ENCODE results near the gene WDR54. TPM values are rescaled to one million over a fixed set of nuclear protein-coding genes. Genes with fewer than 3 reads are reported as not detected.
A peak's percentile ranks its signal among the peaks of the same experiment; 100 is the strongest.

The WDR54 gene
- total RNA-seq, 1 experiment from 2014 or later: 41.0 TPM

- ChIA-PET CTCF (no interaction called here), POLR2A (ENCODE audit: unreplicated experiment) (no interaction called here)
- no peak overlapping the region for H3K27ac ChIP-seq (ENCODE audit: low read length)
- no peaks in the 10 kb centered on the region for H3K9me3 ChIP-seq (ENCODE audit: low read length)
- no peak for ATAC-seq
- no peaks in the 10 kb centered on the region for H3K4me1 ChIP-seq (ENCODE audit: insufficient read depth, low read length)
- no peak for DNase-seq
- H3K4me2 ChIP-seq (ENCODE audit: low read length): no peak overlapping the region
- no TSS peak for BruUV-seq (replicated peaks)
- intact Hi-C loops (cut with micrococcal nuclease): no loop called here
- H3F3A ChIP-seq (ENCODE audit: low read length, unreplicated experiment): no peaks in the 10 kb centered on the region
- TF ChIP-seq EZH2 (IDR thresholded peaks at IDR 0.05; ENCODE audit: low read length, unreplicated experiment) (no peak), CTCF (conservative IDR thresholded peaks at IDR 0.05; ENCODE audit: low read depth, low read length) (no peak), EZH2phosphoT487 (IDR thresholded peaks at IDR 0.05; ENCODE audit: borderline replicate concordance, low read length) (no peak)
- no peak overlapping the region for H3K9ac ChIP-seq (ENCODE audit: low read length)
- H3K9me2 ChIP-seq (replicated peaks; ENCODE audit: low read length): no peaks in the 10 kb centered on the region
- H4K20me1 ChIP-seq (ENCODE audit: low read length): no peaks in the 10 kb centered on the region
- no peaks in the 10 kb centered on the region for H3K27me3 ChIP-seq (ENCODE audit: low read length)
- H3K4me3 ChIP-seq (ENCODE audit: low read length): no peak overlapping the region
- no peaks in the 10 kb centered on the region for H3K36me3 ChIP-seq (ENCODE audit: low read depth, low read length)
- no peaks in the 10 kb centered on the region for H3K79me2 ChIP-seq (ENCODE audit: low read length)
- H2AFZ ChIP-seq (ENCODE audit: low read length): no peak overlapping the region
Measured at GRCh38 chr2:74414881-74415761, 6.4 kb upstream of the WDR54 start.

DNA sequence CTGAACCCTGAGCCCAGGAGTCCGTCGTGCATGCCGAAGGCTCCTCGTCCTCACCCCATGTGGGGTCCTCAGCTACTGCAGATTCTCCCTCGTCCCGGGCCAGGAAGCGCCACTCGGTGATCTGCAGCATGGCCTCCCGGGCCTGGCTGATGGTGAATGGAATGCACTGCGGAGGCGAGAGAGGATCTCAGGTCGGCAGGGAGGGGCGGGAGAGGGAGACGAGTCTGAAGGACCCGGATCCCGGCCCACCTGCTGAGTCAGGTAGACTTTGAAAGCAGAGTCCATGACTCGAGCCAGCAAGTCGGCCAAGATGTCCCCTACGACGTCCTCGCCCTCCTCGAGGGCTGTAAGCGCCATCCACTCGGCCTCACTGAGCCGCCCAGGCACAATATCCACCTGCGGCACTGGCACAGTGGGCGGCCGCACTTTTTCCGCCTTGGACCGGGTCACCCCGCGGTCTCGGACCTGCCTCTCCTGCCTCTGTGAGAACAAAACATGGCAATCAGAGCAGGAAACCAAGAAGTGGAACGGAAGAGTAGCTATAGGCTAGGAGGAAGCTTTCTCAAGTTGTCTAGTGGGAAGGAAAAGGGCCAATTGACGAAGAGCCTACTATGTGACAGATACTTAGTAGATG, 5.7 kb upstream of the WDR54 start:
- H3K4me1 ChIP-seq (ENCODE audit: insufficient read depth, low read length): peaks cover 3% of the 10 kb centered on the region; the same call in 1 of the 2 replicates
- no peak for TF ChIP-seq EZH2 (IDR thresholded peaks at IDR 0.05; ENCODE audit: low read length, unreplicated experiment)
- TF ChIP-seq CTCF (conservative IDR thresholded peaks at IDR 0.05; ENCODE audit: low read depth, low read length): no peak
- no peak for TF ChIP-seq EZH2phosphoT487 (IDR thresholded peaks at IDR 0.05; ENCODE audit: borderline replicate concordance, low read length)

DNA sequence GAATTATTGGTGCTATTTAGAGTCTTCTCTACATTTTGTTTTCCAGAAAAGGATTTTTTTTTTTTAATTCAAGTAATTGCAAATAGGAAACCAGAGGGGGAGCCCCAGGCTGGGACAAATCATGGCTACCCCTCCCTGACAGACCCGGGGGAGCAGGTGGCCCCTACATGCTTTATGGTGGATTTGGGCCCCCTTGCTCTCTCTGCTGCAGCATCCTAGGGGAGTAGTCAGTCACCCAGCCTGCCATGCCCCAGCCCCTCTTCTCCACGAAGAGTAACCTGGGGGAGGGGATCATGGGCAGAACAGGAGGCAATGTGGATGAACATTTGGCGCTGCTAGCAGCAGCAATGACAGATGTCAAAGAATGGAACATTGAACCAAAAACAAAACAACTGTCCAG, 4.8 kb upstream of the WDR54 start:
- Histone ChIP-seq H3K4me2 (ENCODE audit: low read length) (no peak overlapping the region), H4K20me1 (ENCODE audit: low read length) (no peaks in the 10 kb centered on the region), H3K27ac (ENCODE audit: low read length) (no peak overlapping the region), H3K79me2 (ENCODE audit: low read length) (no peaks in the 10 kb centered on the region), H3K4me1 (ENCODE audit: insufficient read depth, low read length) (peaks cover 6% of the 10 kb centered on the region; the same call in 1 of the 2 replicates), H3K9ac (ENCODE audit: low read length) (no peak overlapping the region), H3K9me2 (replicated peaks; ENCODE audit: low read length) (no peaks in the 10 kb centered on the region), H3F3A (ENCODE audit: low read length, unreplicated experiment) (no peaks in the 10 kb centered on the region), H3K9me3 (ENCODE audit: low read length) (no peaks in the 10 kb centered on the region), H3K27me3 (ENCODE audit: low read length) (no peaks in the 10 kb centered on the region), H3K36me3 (ENCODE audit: low read depth, low read length) (no peaks in the 10 kb centered on the region), H3K4me3 (ENCODE audit: low read length) (no peak overlapping the region), H2AFZ (ENCODE audit: low read length) (no peak overlapping the region)
- DNase-seq (no peak), ATAC-seq (no peak)
- ChIA-PET CTCF (no interaction called here), POLR2A (ENCODE audit: unreplicated experiment) (no interaction called here)
- intact Hi-C loops (cut with micrococcal nuclease): no loop called here
- no TSS peak for BruUV-seq (replicated peaks)
- TF ChIP-seq CTCF (conservative IDR thresholded peaks at IDR 0.05; ENCODE audit: low read depth, low read length) (peak; percentile 27; the same call in 1 of the 2 replicates), EZH2phosphoT487 (IDR thresholded peaks at IDR 0.05; ENCODE audit: borderline replicate concordance, low read length) (no peak)

More for the DNA sequence above, 5.7 kb upstream of the WDR54 start:
- BruUV-seq (replicated peaks): no TSS peak
- intact Hi-C loops (cut with micrococcal nuclease): no loop called here
- H4K20me1 ChIP-seq (ENCODE audit: low read length): no peaks in the 10 kb centered on the region
- H3K79me2 ChIP-seq (ENCODE audit: low read length): no peaks in the 10 kb centered on the region
- H3K27ac ChIP-seq (ENCODE audit: low read length): no peak overlapping the region
- no peak for DNase-seq
- H3K9me3 ChIP-seq (ENCODE audit: low read length): no peaks in the 10 kb centered on the region
- H3K9me2 ChIP-seq (replicated peaks; ENCODE audit: low read length): no peaks in the 10 kb centered on the region
- no peak overlapping the region for H3K9ac ChIP-seq (ENCODE audit: low read length)
- ATAC-seq: no peak
- H2AFZ ChIP-seq (ENCODE audit: low read length): no peak overlapping the region
- no peaks in the 10 kb centered on the region for H3K36me3 ChIP-seq (ENCODE audit: low read depth, low read length)
- POLR2A ChIA-PET (ENCODE audit: unreplicated experiment): no interaction called here
- H3K4me3 ChIP-seq (ENCODE audit: low read length): no peak overlapping the region
- no peaks in the 10 kb centered on the region for H3F3A ChIP-seq (ENCODE audit: low read length, unreplicated experiment)
- CTCF ChIA-PET: no interaction called here
- no peaks in the 10 kb centered on the region for H3K27me3 ChIP-seq (ENCODE audit: low read length)
- H3K4me2 ChIP-seq (ENCODE audit: low read length): no peak overlapping the region
